K562 (cell line): ENCODE data around the gene ACLY. TPM values are rescaled to one million over a fixed set of nuclear protein-coding genes. Genes with fewer than 3 reads are reported as not detected.

ENCODE experiments used
- ESRRA ChIP-seq: fragments of 450-650 bp; IDR thresholded peaks from 2 replicates; pipeline ENCODE4 v1.6.1; 2014; ENCODE audit warnings: low read depth, mild to moderate bottlenecking, moderate library complexity, borderline replicate concordance
- SETDB1 ChIP-seq: IDR thresholded peaks from one replicate; pipeline ENCODE4 v1.6.1; 2012; ENCODE audit warnings: low read length, control low read depth, inconsistent platforms
- SRSF7 ChIP-seq: fragments of 200-400 bp; formaldehyde crosslinking; optimal IDR thresholded peaks from 2 replicates; pipeline ENCODE3; 2017; ENCODE audit warnings: mild to moderate bottlenecking, low read depth, low read length
- STAG1 ChIP-seq: sonication (generic); formaldehyde crosslinking; IDR thresholded peaks from 2 replicates; pipeline ENCODE4 v1.5.0; 2020; ENCODE audit warnings: missing genetic modification reagents, borderline replicate concordance
- ZNF318 ChIP-seq, 2 experiments: fragments of 450-650 bp; IDR thresholded peaks; 2 replicates each; pipeline ENCODE4 v1.6.1; 2016; ENCODE audit warnings: mild to moderate bottlenecking in 2 of 2, borderline replicate concordance in 1 of 2, low read depth in 1 of 2, moderate library complexity in 1 of 2
- polyA plus RNA-seq, 8 experiments: library from polyadenylated mRNA; depleted of rRNA in 4 of 8; stranded (reverse) in 5 of 8; unstranded in 3 of 8; fragments of >200 nt; fragmentation: Nextera tagmentation in 2 of 8; fragmentation: Illumina TruSeq in 1 of 8; extraction: Ambion mirVana in 2 of 8; extraction: Trizol in 1 of 8; gene quantifications; 2 replicates each; pipeline versions ENCODE4 v1.2.1 to v1.2.3, GENCODE V29; 2011 to 2014; ENCODE audit warnings: inconsistent platforms in 1 of 8, missing spikeins in 1 of 8
- total RNA-seq, 7 experiments: library from RNA; depleted of rRNA in 6 of 7; stranded (reverse); fragments of >200 nt in 6 of 7; fragmentation: Illumina TruSeq in 2 of 7; extraction: Trizol in 2 of 7; gene quantifications; 2 replicates each; pipeline versions ENCODE4 v1.2.1 to v1.2.3, GENCODE V29; 2011 to 2021; ENCODE audit warnings: low replicate concordance in 1 of 7

ACLY gene
- total and polyA plus RNA-seq, 9 of the 15 experiments (the other 6 are each of a cell fraction or from before 2014, with no cell fraction given) = 42.9 to 280 (median 125) TPM

DNA sequence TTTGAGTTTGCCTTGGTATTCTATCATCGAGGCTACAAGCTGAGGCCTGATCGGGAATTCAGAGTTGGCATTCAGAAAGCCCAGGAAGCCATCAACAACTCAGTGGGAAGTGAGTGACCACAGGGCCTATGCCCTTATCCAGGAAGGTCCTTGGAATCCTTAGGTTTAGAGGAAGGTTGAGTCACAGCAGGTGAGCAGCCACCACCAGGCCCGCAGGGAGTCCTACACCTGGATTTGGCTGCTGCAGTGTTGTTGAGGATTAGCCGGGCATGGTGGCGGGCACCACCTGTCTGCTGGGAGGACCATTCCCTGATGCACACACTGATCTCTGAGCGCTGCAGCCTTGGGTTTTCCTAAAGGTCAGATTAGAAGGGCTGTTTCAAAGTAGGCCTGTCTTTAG, 16.9 kb upstream of the ACLY start (continued):
- TF ChIP-seq ZNF318 (IDR thresholded peaks at IDR 0.05; ENCODE audit: borderline replicate concordance in 1 of 2, low read depth in 1 of 2) = no peak
- TF ChIP-seq STAG1 (CRISPR knock-in tag) = no peak
- TF ChIP-seq SRSF7 = no peak
- TF ChIP-seq SETDB1 = no peak
- TF ChIP-seq ESRRA = no peak
